ENCODE measurements around the gene PRPF31.

Gene PRPF31

GRCh38 chr19:54154603-54155345 is 39.2 kb downstream of the PRPF31 start:
- no peak for TF ChIP-seq CTCF (IDR thresholded peaks at IDR 0.05; ENCODE audit: low read depth, low read length)
- Histone ChIP-seq H3K36me3 (peaks cover 83% of the 10 kb centered on the region), H3K9me3 (ENCODE audit: severe bottlenecking) (no peaks in the 10 kb centered on the region), H3K27ac (no peak overlapping the region), H3K4me3 (ENCODE audit: low read depth, low read length) (no peak overlapping the region), H3K27me3 (ENCODE audit: insufficient read depth, low read depth, severe bottlenecking) (no peaks in the 10 kb centered on the region)
- DNase-seq: no peak

DNA sequence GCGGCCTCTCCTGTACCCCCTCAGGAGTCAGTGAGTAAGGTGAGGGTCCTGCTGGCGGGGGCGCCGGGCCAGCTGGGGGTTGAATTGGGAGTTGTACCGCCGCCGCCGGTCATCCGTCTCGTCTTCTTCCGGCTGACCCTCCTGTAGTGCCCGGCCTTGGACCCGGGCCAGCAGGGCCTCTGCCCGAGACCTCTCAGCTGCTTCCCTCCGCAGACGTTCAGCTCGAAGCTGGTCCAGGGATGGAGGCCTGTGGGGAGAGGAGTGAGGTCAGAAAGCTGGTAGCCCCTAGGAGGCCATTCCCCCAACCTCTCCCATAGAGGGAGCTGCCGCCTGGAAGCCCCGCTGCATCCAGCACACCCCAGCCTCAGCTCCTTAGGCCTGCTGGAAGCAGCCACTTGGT is 40.1 kb downstream of the PRPF31 start:
- H3K36me3 ChIP-seq: peaks cover 76% of the 10 kb centered on the region

DNA sequence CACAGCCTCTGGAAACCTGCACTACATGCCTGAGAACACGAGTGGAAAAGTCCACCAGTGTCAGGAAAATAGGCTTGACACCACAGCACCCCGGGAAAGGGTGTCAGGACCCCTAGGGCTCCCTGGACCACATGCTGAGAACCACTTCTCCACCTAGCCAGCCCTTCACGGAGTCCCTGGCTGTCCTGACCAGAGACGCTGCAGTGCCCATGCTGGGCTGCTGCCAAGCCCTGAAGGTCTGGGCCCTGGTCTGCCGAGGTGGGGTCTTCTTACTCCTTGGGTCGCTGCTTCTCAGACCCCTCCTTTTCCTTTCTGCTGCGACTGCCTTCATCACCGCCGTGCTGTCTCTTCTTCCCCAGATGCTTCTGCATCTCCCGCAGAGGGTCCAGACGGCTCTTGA is 40.9 kb downstream of the PRPF31 start:
- Histone ChIP-seq H3K9me3 (ENCODE audit: severe bottlenecking) (no peaks in the 10 kb centered on the region), H3K27ac (no peak overlapping the region), H3K27me3 (ENCODE audit: insufficient read depth, low read depth, severe bottlenecking) (no peaks in the 10 kb centered on the region), H3K36me3 (peaks cover 69% of the 10 kb centered on the region), H3K4me3 (ENCODE audit: low read depth, low read length) (no peak overlapping the region)
- DNase-seq: no peak
- TF ChIP-seq CTCF (IDR thresholded peaks at IDR 0.05; ENCODE audit: low read depth, low read length): no peak

More for the DNA sequence above, 40.1 kb downstream of the PRPF31 start:
- H3K9me3 ChIP-seq (ENCODE audit: severe bottlenecking): no peaks in the 10 kb centered on the region
- no peak overlapping the region for H3K4me3 ChIP-seq (ENCODE audit: low read depth, low read length)
- no peak overlapping the region for H3K27ac ChIP-seq
- no peak for TF ChIP-seq CTCF (IDR thresholded peaks at IDR 0.05; ENCODE audit: low read depth, low read length)
- no peaks in the 10 kb centered on the region for H3K27me3 ChIP-seq (ENCODE audit: insufficient read depth, low read depth, severe bottlenecking)
- no peak for DNase-seq

DNA sequence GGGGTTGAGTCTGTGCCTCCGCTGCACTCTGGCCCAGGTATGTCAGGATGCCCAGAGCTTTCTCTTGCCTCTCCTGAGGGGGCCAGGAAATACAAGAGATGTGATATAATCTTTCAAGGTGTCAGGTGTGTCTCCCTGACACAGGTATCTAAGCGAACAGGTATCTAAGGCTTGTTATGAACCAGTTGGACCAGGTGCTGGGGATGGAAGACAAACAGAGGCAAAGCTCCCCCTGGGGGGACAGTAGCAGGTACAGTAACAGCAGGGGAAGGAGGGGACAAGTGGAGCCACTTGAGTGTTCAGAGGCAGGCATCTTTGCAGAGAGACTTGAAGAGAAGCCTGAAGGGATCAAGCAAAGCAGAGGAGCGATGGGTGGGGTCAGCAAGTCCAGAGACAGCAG is 41.4 kb downstream of the PRPF31 start:
- no peak for TF ChIP-seq CTCF (IDR thresholded peaks at IDR 0.05; ENCODE audit: low read depth, low read length)
- no peaks in the 10 kb centered on the region for H3K27me3 ChIP-seq (ENCODE audit: insufficient read depth, low read depth, severe bottlenecking)
- peaks cover 64% of the 10 kb centered on the region for H3K36me3 ChIP-seq
- no peaks in the 10 kb centered on the region for H3K9me3 ChIP-seq (ENCODE audit: severe bottlenecking)
- H3K4me3 ChIP-seq (ENCODE audit: low read depth, low read length): no peak overlapping the region
- no peak overlapping the region for H3K27ac ChIP-seq
- no peak for DNase-seq

DNA sequence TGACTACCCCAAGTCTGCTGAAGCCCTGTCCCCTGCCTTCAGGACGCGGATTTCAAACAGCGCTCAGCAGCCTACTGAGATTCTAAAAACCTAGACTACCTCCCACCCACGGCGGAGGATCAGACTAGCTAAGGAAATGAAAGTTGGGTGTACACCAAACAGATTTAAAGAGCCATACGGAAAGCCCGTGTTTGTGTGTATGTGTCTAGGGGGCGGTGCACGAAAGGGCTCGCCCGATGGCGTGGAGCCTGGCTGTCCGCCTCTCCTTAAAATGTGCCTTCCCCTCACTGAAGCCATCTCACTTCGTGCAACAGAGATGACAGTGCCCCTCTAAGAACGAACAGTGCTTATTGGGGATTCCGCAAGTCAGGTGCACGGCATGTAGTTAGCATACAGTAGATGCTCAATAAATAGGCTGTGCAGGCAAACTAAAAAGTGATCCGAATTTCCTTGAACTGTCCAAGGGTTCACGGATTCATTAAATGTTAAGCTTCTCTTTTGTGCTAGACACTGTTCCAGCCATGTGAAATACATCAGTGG is 43.3 kb downstream of the PRPF31 start:
- no peak for TF ChIP-seq CTCF (IDR thresholded peaks at IDR 0.05; ENCODE audit: low read depth, low read length)
- no peaks in the 10 kb centered on the region for H3K27me3 ChIP-seq (ENCODE audit: insufficient read depth, low read depth, severe bottlenecking)
- no peak for DNase-seq
- peak overlapping the region; percentile 71 for H3K4me3 ChIP-seq (ENCODE audit: low read depth, low read length)
- H3K27ac ChIP-seq: peak overlapping the region; percentile 94
- no peaks in the 10 kb centered on the region for H3K9me3 ChIP-seq (ENCODE audit: severe bottlenecking)
- H3K36me3 ChIP-seq: peaks cover 45% of the 10 kb centered on the region
